Measurements from ENCODE around the gene MIEF1.

- TF ChIP-seq CTCF (IDR thresholded peaks at IDR 0.05), result no peak
- no peak for TF ChIP-seq POLR2AphosphoS5 (IDR thresholded peaks at IDR 0.05)
- TF ChIP-seq POLR2A (IDR thresholded peaks at IDR 0.05), result no peak
Measured at GRCh38 chr22:39558950-39559349, 56.9 kb downstream of the MIEF1 start.

Measured in stomach (tissue), 4 donors.